Breast epithelium (tissue), 4 donors: ENCODE results near the gene NCOA1. TPM values are rescaled to one million over a fixed set of nuclear protein-coding genes. Genes with fewer than 3 reads are reported as not detected.

Experiments used
- DNase-seq, 2 donors: peaks; one replicate each; pipeline ENCODE4 v3.0.0-alpha.2; 2019; ENCODE audit warnings: low spot score in 2 of 2
- H3K27ac ChIP-seq, 2 donors: fragments of 200-600 bp; sonication (generic) in 1 of 2; one replicate each; pipeline ENCODE4 v1.5.1; 2016 to 2019; ENCODE audit warnings: mild to moderate bottlenecking in 1 of 2
- H3K27me3 ChIP-seq, 2 donors: fragments of 200-600 bp; sonication (generic) in 1 of 2; one replicate each; pipeline versions ENCODE4 v1.5.1 to v1.6.0; 2017 to 2019; ENCODE audit warnings: control low read depth in 1 of 2, mild to moderate bottlenecking in 1 of 2
- H3K36me3 ChIP-seq: fragments of 200-600 bp; one replicate; pipeline ENCODE4 v1.5.1; 2019
- H3K4me1 ChIP-seq, 2 donors: fragments of 200-600 bp; sonication (generic); one replicate each; pipeline ENCODE4 v1.5.1; 2016 to 2019; ENCODE audit warnings: control low read depth in 1 of 2
- H3K4me3 ChIP-seq, 3 donors: fragments of 200-600 bp; sonication (generic); 1 replicate in 2 of 3; 2 replicates in 1 of 3; pipeline ENCODE4 v1.5.1; 2016 to 2019; ENCODE audit warnings: mild to moderate bottlenecking in 3 of 3, moderate library complexity in 2 of 3
- H3K9me3 ChIP-seq, 2 donors: fragments of 200-600 bp; sonication (generic) in 1 of 2; one replicate each; pipeline ENCODE4 v1.5.1; 2016 to 2019; ENCODE audit warnings: control low read depth in 1 of 2
- CTCF ChIP-seq, 3 donors: fragments of 450-650 bp; IDR thresholded peaks; one replicate each; pipeline ENCODE4 v1.5.1; 2016 to 2017; ENCODE audit warnings: antibody characterized with exemption in 3 of 3, mild to moderate bottlenecking in 3 of 3, moderate library complexity in 3 of 3
- POLR2A ChIP-seq: fragments of 450-650 bp; IDR thresholded peaks from one replicate; pipeline ENCODE4 v1.6.1; 2016; ENCODE audit warnings: antibody characterized with exemption, mild to moderate bottlenecking, moderate library complexity
- POLR2AphosphoS5 ChIP-seq, 3 donors: sonication (generic); formaldehyde crosslinking; IDR thresholded peaks; one replicate each; pipeline ENCODE4 v1.6.1; 2017; ENCODE audit warnings: antibody characterized with exemption in 3 of 3
- intact Hi-C: fragments of 100-400 bp; cut with DNase I; formaldehyde crosslinking; loops from one replicate; pipeline ENCODE4 v1.15.1; 2023; ENCODE audit warnings: low total_unique reads
- total RNA-seq, 3 donors: library from RNA; depleted of rRNA; stranded (reverse); fragments of >200 nt; gene quantifications; one replicate each; pipeline ENCODE4 v1.1.0, GENCODE V29; 2016

Gene NCOA1
- total RNA-seq, 3 donors from 2014 or later, result 66.4 to 83.4 (median 69.2) TPM

GRCh38 chr2:24742730-24743129, 251.7 kb downstream of the NCOA1 start:
- no peak for DNase-seq
- Histone ChIP-seq H3K9me3 (no peaks in the 10 kb centered on the region), H3K36me3 (no peaks in the 10 kb centered on the region), H3K27ac (no peak overlapping the region), H3K4me3 (no peak overlapping the region), H3K27me3 (no peaks in the 10 kb centered on the region), H3K4me1 (no peaks in the 10 kb centered on the region)
- intact Hi-C loops, result no loop called here
- no peak for TF ChIP-seq POLR2AphosphoS5 (IDR thresholded peaks at IDR 0.05)
- no peak for TF ChIP-seq POLR2A
- no peak for TF ChIP-seq CTCF (IDR thresholded peaks at IDR 0.05)

GRCh38 chr2:24743924-24744323, 252.9 kb downstream of the NCOA1 start:
- Histone ChIP-seq H3K4me3 (no peak overlapping the region), H3K27me3 (no peaks in the 10 kb centered on the region), H3K4me1 (no peaks in the 10 kb centered on the region), H3K36me3 (no peaks in the 10 kb centered on the region), H3K27ac (no peak overlapping the region), H3K9me3 (no peaks in the 10 kb centered on the region)
- no peak for DNase-seq
- TF ChIP-seq CTCF (IDR thresholded peaks at IDR 0.05) (no peak), POLR2A (no peak), POLR2AphosphoS5 (IDR thresholded peaks at IDR 0.05) (no peak)
- intact Hi-C loops, result no loop called here

- Histone ChIP-seq H3K4me3 (no peak overlapping the region), H3K9me3 (no peaks in the 10 kb centered on the region), H3K27ac (no peak overlapping the region), H3K4me1 (no peaks in the 10 kb centered on the region), H3K36me3 (no peaks in the 10 kb centered on the region), H3K27me3 (no peaks in the 10 kb centered on the region)
- intact Hi-C loops, result no loop called here
- no peak for DNase-seq
- TF ChIP-seq POLR2AphosphoS5 (IDR thresholded peaks at IDR 0.05) (no peak), POLR2A (no peak), CTCF (IDR thresholded peaks at IDR 0.05) (no peak)
Observed at GRCh38 chr2:24744356-24744755, 253.3 kb downstream of the NCOA1 start.

- no peak for DNase-seq
- no peaks in the 10 kb centered on the region for H3K4me1 ChIP-seq
- H3K36me3 ChIP-seq, result no peaks in the 10 kb centered on the region
- intact Hi-C loops, result no loop called here
- H3K4me3 ChIP-seq, result no peak overlapping the region
- no peaks in the 10 kb centered on the region for H3K27me3 ChIP-seq
- no peak overlapping the region for H3K27ac ChIP-seq
- TF ChIP-seq CTCF (IDR thresholded peaks at IDR 0.05) (no peak), POLR2AphosphoS5 (IDR thresholded peaks at IDR 0.05) (no peak), POLR2A (no peak)
- H3K9me3 ChIP-seq, result no peaks in the 10 kb centered on the region
Observed at GRCh38 chr2:24745825-24746224, 254.8 kb downstream of the NCOA1 start.

- Histone ChIP-seq H3K36me3 (no peaks in the 10 kb centered on the region), H3K4me1 (no peaks in the 10 kb centered on the region), H3K27me3 (no peaks in the 10 kb centered on the region), H3K4me3 (no peak overlapping the region), H3K27ac (no peak overlapping the region), H3K9me3 (no peaks in the 10 kb centered on the region)
- intact Hi-C loops, result no loop called here
- no peak for DNase-seq
- no peak for TF ChIP-seq POLR2AphosphoS5 (IDR thresholded peaks at IDR 0.05)
- no peak for TF ChIP-seq CTCF (IDR thresholded peaks at IDR 0.05)
- no peak for TF ChIP-seq POLR2A
Observed at GRCh38 chr2:24747299-24747698, 256.2 kb downstream of the NCOA1 start.
